Psoas muscle (tissue), 8 donors: ENCODE data around the gene BPTF. TPM values are rescaled to one million over a fixed set of nuclear protein-coding genes. Genes with fewer than 3 reads are reported as not detected.
"Not testable (repeated sequence)": the region's sequence is repeated elsewhere in the genome, so short reads cannot be mapped to it uniquely, and the experiment has no call there.

ENCODE experiments used
- ATAC-seq, 4 donors: fragments of 200-7000 bp; cut with Tn5 transposase; one replicate each; pipeline ENCODE4 v1.9.1; 2020; ENCODE audit warnings: moderate library complexity in 3 of 4, mild to moderate bottlenecking in 2 of 4
- DNase-seq, 2 donors: peaks; one replicate each; pipeline ENCODE4 v3.0.0-alpha.2; 2020
- H3K27ac ChIP-seq: fragments of 200-600 bp; one replicate; pipeline ENCODE4 v1.8.0; 2022
- H3K27me3 ChIP-seq, 3 donors: fragments of 200-600 bp in 1 of 3; one replicate each; pipeline versions ENCODE4 v1.6.1 to v1.8.0; 2013 to 2022; ENCODE audit warnings: low read length in 2 of 3, mild to moderate bottlenecking in 2 of 3, moderate library complexity in 1 of 3; ENCODE audit not compliant: insufficient read depth in 3 of 3
- H3K36me3 ChIP-seq, 2 donors: fragments of 200-600 bp in 1 of 2; one replicate each; pipeline versions ENCODE4 v1.6.1 to v1.8.0; 2013 to 2022; ENCODE audit warnings: low read depth in 1 of 2, mild to moderate bottlenecking in 1 of 2, moderate library complexity in 1 of 2; ENCODE audit not compliant: insufficient read depth in 1 of 2
- H3K4me1 ChIP-seq: fragments of 200-600 bp; one replicate; pipeline ENCODE4 v1.8.0; 2022
- H3K4me3 ChIP-seq: fragments of 200-600 bp; one replicate; pipeline ENCODE4 v1.8.0; 2022; ENCODE audit warnings: mild to moderate bottlenecking
- H3K9me3 ChIP-seq: fragments of 200-600 bp; one replicate; pipeline ENCODE4 v1.8.0; 2022
- CTCF ChIP-seq: fragments of 200-600 bp; IDR thresholded peaks from one replicate; pipeline ENCODE4 v1.8.0; 2022; ENCODE audit warnings: antibody characterized with exemption
- WGBS, 3 donors: extraction: QIAGEN DNeasy Blood & Tissue Kit; methylation state at CpG; one replicate each; pipeline versions ENCODE4 v1.1.6 to v1.1.7; 2013; 5-methylcytosine and 5-hydroxymethylcytosine counted together
- intact Hi-C, 2 donors: fragments of 100-400 bp; cut with DNase I; formaldehyde crosslinking; loops; one replicate each; pipeline versions ENCODE4 v1.11.0 to v1.14.2; 2022
- polyA plus RNA-seq, 3 donors: library from polyadenylated mRNA; stranded (reverse); fragments of 200-250 nt; gene quantifications; one replicate each; pipeline ENCODE4 v1.2.3, GENCODE V29; 2013
- total RNA-seq, 4 donors: library from RNA; stranded (reverse); fragmentation: NEBNext Ultra II Directional in 2 of 4; extraction: Animal tissue kit (Norgen Biotek cat#: 25700) in 2 of 4; gene quantifications; one replicate each; pipeline versions ENCODE4 v1.2.1 to v1.2.4, GENCODE V29; 2021 to 2023
- donor health status: healthy with polysubstance abuse.
- donor health status: DM: no; HTN: no; CAD: no; lungs with moderate emphysema.
- donor health status: Bipolar disorder and iron deficiency.
- donor health status: healthy.
- donor health status: DM: yes; HTN: yes; CAD: no.
- donor health status: DM: no; HTN: no; CAD: no.
- donor health status: DM: no; HTN: no; CAD: no.
- donor health status: DM: yes; HTN: yes; CAD: no.

The BPTF gene
- total and polyA plus RNA-seq, 7 donors = 10.0 to 60.9 (median 48.0) TPM

- Histone ChIP-seq H3K9me3 (peaks cover 4% of the 10 kb centered on the region), H3K27ac (no peak overlapping the region), H3K36me3 (peaks cover 5 to 12% of the 10 kb centered on the region in 2 donors), H3K27me3 (no peaks in the 10 kb centered on the region), H3K4me3 (no peak overlapping the region), H3K4me1 (peaks cover 34% of the 10 kb centered on the region)
- no peak for TF ChIP-seq CTCF
- ATAC-seq (no peak), DNase-seq (no peak)
- 89 to 94% (median 92%) methylated on average over 6 of the region's 6 CpGs for WGBS, 3 donors
- intact Hi-C loops = no loop called here
Observed at GRCh38 chr17:67854378-67854777, 29.1 kb downstream of the BPTF start.

- intact Hi-C loops = no loop called here
- H3K4me3 ChIP-seq = no peak overlapping the region
- H3K36me3 ChIP-seq = peaks cover 5 to 12% of the 10 kb centered on the region in 2 donors
- WGBS, 3 donors = 83 to 89% (median 83%) methylated on average over 11 of the region's 11 CpGs
- H3K27ac ChIP-seq = no peak overlapping the region
- H3K27me3 ChIP-seq = no peaks in the 10 kb centered on the region
- no peak for ATAC-seq
- H3K9me3 ChIP-seq = no peaks in the 10 kb centered on the region
- H3K4me1 ChIP-seq = peaks cover 48% of the 10 kb centered on the region
- no peak for TF ChIP-seq CTCF
- no peak for DNase-seq
Observed at GRCh38 chr17:67855504-67856324, 30.4 kb downstream of the BPTF start.

GRCh38 chr17:67856402-67856801 lies 31.1 kb downstream of the BPTF start:
- H3K27ac ChIP-seq, intact Hi-C loops, DNase-seq, H3K4me3 ChIP-seq, H3K9me3 ChIP-seq, H3K27me3 ChIP-seq, ATAC-seq: not testable (repeated sequence)
- H3K36me3 ChIP-seq = peaks cover 5 to 12% of the 10 kb centered on the region in 2 donors
- 54 to 75% (median 58%) methylated on average over 1 of the region's 1 CpG for WGBS, 3 donors
- H3K4me1 ChIP-seq = peaks cover 51% of the 10 kb centered on the region

- intact Hi-C loops = no loop called here
- WGBS, 3 donors = 92 to 97% (median 93%) methylated on average over 1 of the region's 1 CpG
- H3K4me1 ChIP-seq = peaks cover 30% of the 10 kb centered on the region
- no peak overlapping the region for H3K27ac ChIP-seq
- H3K9me3 ChIP-seq = no peaks in the 10 kb centered on the region
- no peak overlapping the region for H3K4me3 ChIP-seq
- TF ChIP-seq CTCF = no peak
- ATAC-seq (no peak), DNase-seq (no peak)
- no peaks in the 10 kb centered on the region for H3K27me3 ChIP-seq
- peaks cover 0 to 8% of the 10 kb centered on the region in 2 donors for H3K36me3 ChIP-seq
Observed at GRCh38 chr17:67862614-67863217, 37.4 kb downstream of the BPTF start.

- no peaks in the 10 kb centered on the region for H3K9me3 ChIP-seq
- H3K27ac ChIP-seq = no peak overlapping the region
- no peak for TF ChIP-seq CTCF
- H3K27me3 ChIP-seq = no peaks in the 10 kb centered on the region
- 88 to 93% (median 88%) methylated on average over 1 of the region's 1 CpG for WGBS, 3 donors
- peaks cover 25% of the 10 kb centered on the region for H3K4me1 ChIP-seq
- peaks cover 0 to 10% of the 10 kb centered on the region in 2 donors for H3K36me3 ChIP-seq
- ATAC-seq = no peak
- intact Hi-C loops = no loop called here
- H3K4me3 ChIP-seq = no peak overlapping the region
- DNase-seq = no peak
Observed at GRCh38 chr17:67863624-67864247, 38.4 kb downstream of the BPTF start.
